ENCODE data around the gene ZFHX2. TPM values are rescaled to one million over a fixed set of nuclear protein-coding genes. Genes with fewer than 3 reads are reported as not detected.

ZFHX2 gene
- total and polyA plus RNA-seq, 3 donors from 2014 or later: 9.2 to 34.3 (median 21.2) TPM

DNA sequence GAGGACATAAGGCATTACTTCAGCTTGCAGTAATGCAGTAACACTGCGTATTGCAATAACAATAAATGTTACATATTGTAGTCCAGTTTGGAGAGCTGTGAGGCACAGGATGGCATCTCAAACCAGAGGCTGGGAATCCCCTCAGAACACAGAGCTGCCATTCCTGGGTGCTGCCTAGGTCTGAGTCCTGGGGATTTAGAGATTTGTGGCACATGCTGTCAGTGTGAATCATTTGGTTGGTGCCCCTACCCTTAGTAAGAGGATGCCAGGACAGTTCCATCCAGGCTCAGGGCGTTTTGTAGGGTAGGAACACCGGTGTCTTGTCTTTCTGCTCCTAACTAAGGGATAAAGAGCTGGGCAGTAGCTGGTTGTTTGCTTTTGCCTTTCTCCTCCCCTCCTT lies 22.5 kb downstream of the ZFHX2 start:
- no peak overlapping the region for H3K27ac ChIP-seq
- no peaks in the 10 kb centered on the region for H3K36me3 ChIP-seq (ENCODE audit: low read depth, missing control alignments)
- H3K4me3 ChIP-seq: no peak overlapping the region
- H3K4me1 ChIP-seq: no peaks in the 10 kb centered on the region
- no peak for DNase-seq
- TF ChIP-seq, protein P1, sequence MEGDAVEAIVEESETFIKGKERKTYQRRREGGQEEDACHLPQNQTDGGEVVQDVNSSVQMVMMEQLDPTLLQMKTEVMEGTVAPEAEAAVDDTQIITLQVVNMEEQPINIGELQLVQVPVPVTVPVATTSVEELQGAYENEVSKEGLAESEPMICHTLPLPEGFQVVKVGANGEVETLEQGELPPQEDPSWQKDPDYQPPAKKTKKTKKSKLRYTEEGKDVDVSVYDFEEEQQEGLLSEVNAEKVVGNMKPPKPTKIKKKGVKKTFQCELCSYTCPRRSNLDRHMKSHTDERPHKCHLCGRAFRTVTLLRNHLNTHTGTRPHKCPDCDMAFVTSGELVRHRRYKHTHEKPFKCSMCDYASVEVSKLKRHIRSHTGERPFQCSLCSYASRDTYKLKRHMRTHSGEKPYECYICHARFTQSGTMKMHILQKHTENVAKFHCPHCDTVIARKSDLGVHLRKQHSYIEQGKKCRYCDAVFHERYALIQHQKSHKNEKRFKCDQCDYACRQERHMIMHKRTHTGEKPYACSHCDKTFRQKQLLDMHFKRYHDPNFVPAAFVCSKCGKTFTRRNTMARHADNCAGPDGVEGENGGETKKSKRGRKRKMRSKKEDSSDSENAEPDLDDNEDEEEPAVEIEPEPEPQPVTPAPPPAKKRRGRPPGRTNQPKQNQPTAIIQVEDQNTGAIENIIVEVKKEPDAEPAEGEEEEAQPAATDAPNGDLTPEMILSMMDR (IDR thresholded peaks at IDR 0.05): no peak
- no peak for TF ChIP-seq POLR2A (IDR thresholded peaks at IDR 0.05)
- H3K9me3 ChIP-seq: no peaks in the 10 kb centered on the region
- intact Hi-C loops (cut with DNase I; ENCODE audit: low total_unique reads): no loop called here
- 65 to 91% methylated on average over 3 of the region's 3 CpGs for WGBS, 2 donors
- H3K27me3 ChIP-seq: no peaks in the 10 kb centered on the region

DNA sequence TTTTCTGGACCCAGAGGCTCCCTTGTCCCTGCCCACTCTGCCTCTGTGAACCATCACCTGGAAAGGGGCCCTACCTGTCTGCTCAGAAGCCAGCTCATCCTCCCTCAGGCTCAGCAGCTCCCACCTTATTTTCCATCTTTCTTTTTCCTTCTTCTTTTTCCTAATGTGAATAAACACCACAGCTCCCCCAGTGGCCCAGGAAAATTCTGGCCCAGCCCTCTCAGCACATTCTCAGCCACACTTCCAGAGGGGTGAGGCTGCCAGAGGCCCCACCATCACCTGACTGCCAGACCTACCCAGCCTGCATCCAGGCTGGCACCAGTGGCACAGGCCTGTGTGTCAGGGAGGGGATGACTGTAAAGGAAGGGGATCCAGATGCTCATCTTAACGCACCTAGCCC lies 23.0 kb downstream of the ZFHX2 start:
- no peak for DNase-seq
- intact Hi-C loops (cut with DNase I; ENCODE audit: low total_unique reads): no loop called here

DNA sequence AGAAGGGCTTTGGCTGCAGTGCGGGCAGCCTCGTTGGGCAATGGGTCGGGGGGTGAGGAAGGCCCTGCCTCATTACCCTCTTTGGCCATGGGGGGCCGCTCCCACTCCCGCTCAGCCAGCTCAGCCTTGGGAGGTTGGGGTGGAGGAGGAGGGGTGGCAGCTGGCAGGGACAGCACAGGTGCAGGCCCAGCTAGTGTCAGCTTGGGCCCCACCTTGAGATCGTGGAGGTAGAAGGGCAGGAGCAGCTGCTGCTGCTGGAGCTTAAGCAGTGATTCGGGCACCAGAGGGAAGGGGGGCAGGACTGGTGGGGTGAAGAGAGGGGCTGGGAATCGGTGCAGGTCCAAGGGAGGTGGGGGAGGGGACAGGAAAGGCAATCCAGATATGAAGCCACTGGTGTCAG lies 26.0 kb downstream of the ZFHX2 start:
- Histone ChIP-seq H3K4me1 (no peaks in the 10 kb centered on the region), H3K27ac (no peak overlapping the region), H3K27me3 (no peaks in the 10 kb centered on the region), H3K4me3 (no peak overlapping the region), H3K36me3 (ENCODE audit: low read depth, missing control alignments) (no peaks in the 10 kb centered on the region), H3K9me3 (no peaks in the 10 kb centered on the region)
- 89 to 97% methylated on average over 6 to 8 of the region's 8 CpGs for WGBS, 2 donors
- TF ChIP-seq, protein P1 (IDR thresholded peaks at IDR 0.05): no peak
- no peak for TF ChIP-seq POLR2A (IDR thresholded peaks at IDR 0.05)
- no peak for DNase-seq
- intact Hi-C loops (cut with DNase I; ENCODE audit: low total_unique reads): no loop called here

More for the DNA sequence above, 23.0 kb downstream of the ZFHX2 start:
- Histone ChIP-seq H3K27me3 (no peaks in the 10 kb centered on the region), H3K4me3 (no peak overlapping the region), H3K36me3 (ENCODE audit: low read depth, missing control alignments) (no peaks in the 10 kb centered on the region), H3K9me3 (no peaks in the 10 kb centered on the region), H3K27ac (no peak overlapping the region), H3K4me1 (no peaks in the 10 kb centered on the region)
- 94 to 100% methylated on average over 1 of the region's 1 CpG for WGBS, 2 donors
- TF ChIP-seq POLR2A (IDR thresholded peaks at IDR 0.05): no peak
- TF ChIP-seq, protein P1 (IDR thresholded peaks at IDR 0.05): no peak

DNA sequence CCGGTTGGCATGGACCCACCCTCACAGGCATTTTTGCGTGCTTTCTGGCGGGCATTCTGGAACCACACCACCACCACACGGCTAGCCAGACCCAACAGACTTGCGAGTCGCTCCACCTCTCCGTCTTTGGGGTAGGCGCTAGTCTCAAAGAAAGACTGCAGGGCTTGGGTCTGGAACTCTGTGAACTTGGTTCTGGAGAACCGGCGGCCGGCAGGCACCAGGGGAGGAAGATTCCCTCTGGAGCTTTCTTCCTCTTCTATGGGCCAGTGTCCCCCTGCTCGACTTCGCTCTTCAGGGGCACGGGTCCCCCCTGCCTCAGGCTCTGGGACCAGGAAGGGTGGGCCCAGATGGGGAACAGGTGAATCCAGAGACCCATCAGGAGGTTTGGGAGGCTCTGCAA lies 26.6 kb downstream of the ZFHX2 start:
- Histone ChIP-seq H3K9me3 (no peaks in the 10 kb centered on the region), H3K36me3 (ENCODE audit: low read depth, missing control alignments) (no peaks in the 10 kb centered on the region), H3K27me3 (no peaks in the 10 kb centered on the region), H3K4me1 (no peaks in the 10 kb centered on the region), H3K4me3 (no peak overlapping the region), H3K27ac (no peak overlapping the region)
- WGBS, 2 donors: 93 to 96% methylated on average over 11 to 14 of the region's 14 CpGs
- intact Hi-C loops (cut with DNase I; ENCODE audit: low total_unique reads): no loop called here
- DNase-seq: no peak
- TF ChIP-seq POLR2A (IDR thresholded peaks at IDR 0.05): no peak
- TF ChIP-seq, protein P1 (IDR thresholded peaks at IDR 0.05): no peak

DNA sequence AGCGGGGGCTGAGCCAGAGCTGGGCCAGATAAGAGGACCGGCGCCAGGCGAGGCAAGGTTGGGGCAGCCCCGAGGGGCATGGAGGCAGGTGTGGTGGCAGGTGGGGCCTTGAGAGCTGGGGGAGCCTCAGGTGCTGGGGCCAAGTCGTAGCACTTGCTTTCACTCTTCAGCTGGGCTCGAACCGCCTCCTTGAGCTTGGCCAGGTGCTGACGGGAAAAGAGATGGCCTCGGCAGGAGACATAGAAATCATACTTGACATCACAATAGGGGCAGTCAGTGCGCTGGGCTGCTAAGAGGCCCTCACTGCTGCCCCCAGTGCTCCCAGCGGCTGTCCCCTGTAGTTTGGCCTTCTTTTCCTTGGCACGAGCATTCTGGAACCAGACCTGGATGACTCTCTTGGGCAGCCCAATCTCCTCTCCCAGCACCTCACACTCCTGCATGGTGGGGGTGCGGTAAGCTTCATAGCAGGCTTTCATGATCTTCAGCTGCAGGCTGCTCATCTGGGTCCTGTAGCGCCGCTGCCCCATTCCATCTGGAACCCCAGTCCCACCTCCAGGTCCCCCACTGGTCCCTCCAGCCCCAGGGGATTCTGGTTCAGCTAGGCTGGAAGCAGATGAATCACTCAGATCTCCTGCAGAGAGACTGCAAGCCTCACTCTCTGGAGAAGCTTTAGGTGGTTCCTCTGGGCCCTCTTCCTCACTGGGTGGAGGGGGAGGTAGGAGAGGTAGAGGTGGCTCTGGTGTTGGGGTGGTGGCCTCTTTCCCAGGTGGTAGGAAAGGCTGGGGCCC lies 28.1 kb downstream of the ZFHX2 start:
- no peaks in the 10 kb centered on the region for H3K36me3 ChIP-seq (ENCODE audit: low read depth, missing control alignments)
- TF ChIP-seq POLR2A (IDR thresholded peaks at IDR 0.05): no peak
- TF ChIP-seq, protein P1 (IDR thresholded peaks at IDR 0.05): no peak
- WGBS, 2 donors: 89 to 90% methylated on average over 13 to 16 of the region's 16 CpGs
- no peaks in the 10 kb centered on the region for H3K27me3 ChIP-seq
- no peaks in the 10 kb centered on the region for H3K4me1 ChIP-seq
- no peaks in the 10 kb centered on the region for H3K9me3 ChIP-seq
- no peak overlapping the region for H3K27ac ChIP-seq
- no peak for DNase-seq
- no peak overlapping the region for H3K4me3 ChIP-seq
- intact Hi-C loops (cut with DNase I; ENCODE audit: low total_unique reads): no loop called here

Data from testis (tissue), 3 donors.